K562 (cell line): ENCODE measurements around the gene NFYC. TPM values are rescaled to one million over a fixed set of nuclear protein-coding genes. Genes with fewer than 3 reads are reported as not detected.

Experiments used
- ATAC-seq: fragments of 200-7000 bp; cut with Tn5 transposase; 3 replicates; pipeline ENCODE4 v1.9.1; 2020; ENCODE audit warnings: moderate library complexity
- BruUV-seq: library from RNA; stranded (reverse); fragments of 400-500 nt; replicated peaks from 2 replicates; lab custom pipeline; 2021; lab: Mats Ljungman, UMichigan
- CTCF ChIA-PET: fragments of 300-600 bp; formaldehyde crosslinking; extraction: SDS; loops from one replicate; lab custom pipeline; 2021; ENCODE audit warnings: low intra/inter-chr PET ratio; lab: Yijun Ruan, JAX
- POLR2A ChIA-PET: fragments of 300-600, 350-650 bp; sonication (Branson Sonifier 250); formaldehyde crosslinking; extraction: SDS; loops from one replicate; lab custom pipeline; 2021; ENCODE audit warnings: antibody characterized with exemption, inconsistent platforms; lab: Yijun Ruan, JAX
- DNase-seq, 4 experiments: peaks; one replicate each; pipeline versions ENCODE4 v3.0.0 to v3.0.0-alpha.2; 2011 to 2018; ENCODE audit warnings: low spot score in 3 of 4, mixed read lengths in 3 of 4; ENCODE audit errors: extremely low read depth in 1 of 4
- FAIRE-seq: peaks from 2 replicates; lab custom pipeline; 2011; peaks lifted over from hg19 to GRCh38; lab: Jason Lieb, UNC
- H2AFZ ChIP-seq: 2 replicates; pipeline ENCODE4 v1.6.0; 2011; ENCODE audit warnings: low read depth, low read length, control low read depth, inconsistent platforms
- H3K27ac ChIP-seq: fragments of 200-600 bp; 3 replicates; pipeline ENCODE4 v1.8.0; 2011; ENCODE audit warnings: low read depth, mild to moderate bottlenecking, control low read depth, inconsistent platforms, low read length, moderate library complexity, mixed read lengths; ENCODE audit errors: extremely low read depth
- H3K27me3 ChIP-seq, 2 experiments: fragments of 300-600 bp in 1 of 2; 2 replicates in 1 of 2; 3 replicates in 1 of 2; pipeline versions ENCODE4 v1.6.0 to v1.8.0; 2011; ENCODE audit warnings: inconsistent platforms in 2 of 2, low read length in 2 of 2, mild to moderate bottlenecking in 1 of 2, mixed read lengths in 1 of 2, moderate library complexity in 1 of 2; ENCODE audit not compliant: control insufficient read depth in 2 of 2, insufficient read depth in 2 of 2
- H3K36me3 ChIP-seq: fragments of 300-600 bp; 3 replicates; pipeline ENCODE4 v1.8.0; 2011; ENCODE audit warnings: mild to moderate bottlenecking, low read length, inconsistent platforms; ENCODE audit not compliant: control insufficient read depth, insufficient read depth
- H3K4me1 ChIP-seq, 2 experiments: fragments of 200-600 bp in 1 of 2; replicated peaks in 1 of 2; 2 replicates in 1 of 2; 3 replicates in 1 of 2; pipeline versions ENCODE4 v1.5.1 to v1.8.0; 2011; ENCODE audit warnings: inconsistent platforms in 2 of 2, low read length in 2 of 2, mild to moderate bottlenecking in 1 of 2, mixed read lengths in 1 of 2, moderate library complexity in 1 of 2; ENCODE audit not compliant: control insufficient read depth in 2 of 2, insufficient read depth in 2 of 2
- H3K4me2 ChIP-seq: 2 replicates; pipeline ENCODE4 v1.6.1; 2011; ENCODE audit warnings: low read length, control low read depth, inconsistent platforms, mixed read lengths; ENCODE audit not compliant: insufficient read depth
- H3K4me3 ChIP-seq: fragments of 200-600 bp; sonication (generic), shearing (Covaris generic); 2 replicates; pipeline ENCODE4 v1.5.1; 2016; ENCODE audit warnings: control low read depth, inconsistent platforms
- H3K79me2 ChIP-seq: fragments of 200-600 bp; 3 replicates; pipeline ENCODE4 v1.8.0; 2011; ENCODE audit warnings: low read length, inconsistent platforms; ENCODE audit not compliant: control insufficient read depth, insufficient read depth
- H3K9ac ChIP-seq, 2 experiments: 2 replicates each; pipeline versions ENCODE4 v1.6.0 to v1.6.1; 2011; ENCODE audit warnings: low read depth in 2 of 2, low read length in 2 of 2, control low read depth in 1 of 2, inconsistent platforms in 1 of 2, mild to moderate bottlenecking in 1 of 2, mixed read lengths in 1 of 2; ENCODE audit not compliant: insufficient read depth in 1 of 2
- H3K9me1 ChIP-seq: one replicate; pipeline ENCODE4 v1.6.0; 2011; ENCODE audit warnings: inconsistent platforms, mild to moderate bottlenecking, low read length, moderate library complexity; ENCODE audit not compliant: control insufficient read depth, insufficient read depth
- H3K9me3 ChIP-seq: replicated peaks from 2 replicates; pipeline ENCODE4 v1.5.1; 2011; ENCODE audit warnings: low read depth, low read length, inconsistent platforms; ENCODE audit not compliant: control insufficient read depth, insufficient read depth
- H4K20me1 ChIP-seq: replicated peaks from 2 replicates; pipeline ENCODE4 v1.6.1; 2011; ENCODE audit warnings: low read length, inconsistent platforms, mixed read lengths; ENCODE audit not compliant: control insufficient read depth, insufficient read depth
- RBM15 ChIP-seq: fragments of 200-400 bp; formaldehyde crosslinking; IDR thresholded peaks from 2 replicates; pipeline ENCODE4 v1.6.1; 2018; ENCODE audit warnings: mild to moderate bottlenecking, low read length, moderate library complexity; ENCODE audit not compliant: insufficient read depth
- RBM39 ChIP-seq: fragments of 200-400 bp; formaldehyde crosslinking; optimal IDR thresholded peaks from 2 replicates; pipeline ENCODE3; 2018; ENCODE audit warnings: low read depth, low read length
- WGBS: fragments of 100-300 bp; shearing (Covaris generic); methylation state at CpG from one replicate; pipeline ENCODE4 v1.1.6; 2016; ENCODE audit warnings: low coverage, mixed read lengths; ENCODE audit not compliant: insufficient coverage; ENCODE audit errors: missing lambda C conversion rate; 5-methylcytosine and 5-hydroxymethylcytosine counted together
- in situ Hi-C: fragments of 300-500 bp; cut with MboI; formaldehyde crosslinking; loops from 4 replicates; pipeline ENCODE4 v1.15.0; 2018; ENCODE audit warnings: inconsistent platforms, mixed read lengths
- intact Hi-C: fragments of 100-400 bp; cut with micrococcal nuclease; formaldehyde crosslinking; loops from 2 replicates; pipeline ENCODE4 v1.14.2; 2022
- polyA plus RNA-seq, 8 experiments: library from polyadenylated mRNA; depleted of rRNA in 4 of 8; stranded (reverse) in 5 of 8; unstranded in 3 of 8; fragments of >200 nt; fragmentation: Nextera tagmentation in 2 of 8; fragmentation: Illumina TruSeq in 1 of 8; extraction: Ambion mirVana in 2 of 8; extraction: Trizol in 1 of 8; gene quantifications; 2 replicates each; pipeline versions ENCODE4 v1.2.1 to v1.2.3, GENCODE V29; 2011 to 2014; ENCODE audit warnings: inconsistent platforms in 1 of 8, missing spikeins in 1 of 8
- total RNA-seq, 7 experiments: library from RNA; depleted of rRNA in 6 of 7; stranded (reverse); fragments of >200 nt in 6 of 7; fragmentation: Illumina TruSeq in 2 of 7; extraction: Trizol in 2 of 7; gene quantifications; 2 replicates each; pipeline versions ENCODE4 v1.2.1 to v1.2.3, GENCODE V29; 2011 to 2021; ENCODE audit warnings: low replicate concordance in 1 of 7
- TF ChIP-seq, protein P1 (sequence below): fragments of 450-650 bp; IDR thresholded peaks from 2 replicates; pipeline ENCODE4 v1.6.1; 2018; ENCODE audit warnings: mild to moderate bottlenecking, low read depth; ENCODE audit not compliant: partially characterized antibody

Gene NFYC
- total and polyA plus RNA-seq, 9 of the 15 experiments (the other 6 are each of a cell fraction or from before 2014, with no cell fraction given): 4.8 to 59.8 (median 41.1) TPM

DNA sequence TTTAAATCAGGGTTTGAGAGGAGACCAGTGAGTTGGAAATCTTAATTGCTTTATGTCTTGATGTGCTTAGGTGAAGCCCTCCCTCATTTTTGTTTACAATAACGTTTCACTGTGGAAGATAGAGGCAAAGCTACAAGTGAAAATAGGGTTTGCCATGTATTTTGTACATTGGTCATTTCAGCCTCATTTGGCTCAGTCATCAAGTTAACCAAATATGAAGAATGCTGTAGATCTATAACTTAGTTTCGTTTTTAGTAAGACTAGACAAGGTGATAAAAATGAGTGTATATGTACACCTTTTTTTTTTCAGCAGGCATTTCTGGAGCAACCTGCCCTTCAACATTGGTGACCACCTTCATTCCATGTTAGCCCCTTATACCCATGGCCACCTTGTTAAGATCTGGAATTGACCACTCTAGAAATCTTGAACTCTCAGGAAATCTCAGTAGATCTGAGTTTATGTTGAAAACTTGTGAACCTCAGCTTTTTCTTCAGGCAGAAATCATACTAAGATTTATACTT is 2.9 kb downstream of the NFYC start:
- H4K20me1 ChIP-seq: no peaks in the 10 kb centered on the region
- in situ Hi-C loops (no loop called here), intact Hi-C loops (no loop called here)
- peaks cover 97% of the 10 kb centered on the region for H3K79me2 ChIP-seq
- DNase-seq (no peak), ATAC-seq (no peak)
- no peaks in the 10 kb centered on the region for H3K27me3 ChIP-seq
- no peak overlapping the region for H3K4me2 ChIP-seq
- peaks cover 8 to 44% of the 10 kb centered on the region in 2 experiments for H3K4me1 ChIP-seq
- H2AFZ ChIP-seq: no peak overlapping the region
- ChIA-PET CTCF (no interaction called here), POLR2A (interaction anchor here (1.2 to 11.9 kb wide), 5 partner anchors 11 to 80 kb away, joined by 3 to 212 read pairs (median 4); no protein-coding TSS in a partner anchor)
- BruUV-seq: no TSS peak
- no peaks in the 10 kb centered on the region for H3K9me3 ChIP-seq
- H3K9ac ChIP-seq: no peak overlapping the region
- no peak overlapping the region for H3K27ac ChIP-seq
- 14% methylated on average over 2 of the region's 2 CpGs for WGBS
- peaks cover 18% of the 10 kb centered on the region for H3K36me3 ChIP-seq
- no peaks in the 10 kb centered on the region for H3K9me1 ChIP-seq
- H3K4me3 ChIP-seq: no peak overlapping the region
- TF ChIP-seq, protein P1, sequence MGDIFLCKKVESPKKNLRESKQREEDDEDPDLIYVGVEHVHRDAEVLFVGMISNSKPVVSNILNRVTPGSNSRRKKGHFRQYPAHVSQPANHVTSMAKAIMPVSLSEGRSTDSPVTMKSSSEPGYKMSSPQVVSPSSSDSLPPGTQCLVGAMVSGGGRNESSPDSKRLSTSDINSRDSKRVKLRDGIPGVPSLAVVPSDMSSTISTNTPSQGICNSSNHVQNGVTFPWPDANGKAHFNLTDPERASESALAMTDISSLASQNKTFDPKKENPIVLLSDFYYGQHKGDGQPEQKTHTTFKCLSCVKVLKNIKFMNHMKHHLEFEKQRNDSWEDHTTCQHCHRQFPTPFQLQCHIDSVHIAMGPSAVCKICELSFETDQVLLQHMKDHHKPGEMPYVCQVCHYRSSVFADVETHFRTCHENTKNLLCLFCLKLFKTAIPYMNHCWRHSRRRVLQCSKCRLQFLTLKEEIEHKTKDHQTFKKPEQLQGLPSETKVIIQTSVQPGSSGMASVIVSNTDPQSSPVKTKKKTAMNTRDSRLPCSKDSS: peak; percentile 15
- TF ChIP-seq RBM15 (no peak), RBM39 (no peak)
- TF ChIP-seq, all 486 proteins: peak for 1
- no peak for FAIRE-seq
